Esophagus muscularis mucosa (tissue), 4 donors: ENCODE data around the gene KIF14.

ENCODE experiments used
- CTCF ChIP-seq, 3 experiments: fragments of 200-600 bp in 2 of 3; fragments of 450-650 bp in 1 of 3; sonication (generic) in 2 of 3; IDR thresholded peaks; one replicate each; pipeline ENCODE4 v1.5.1; 2017 to 2019; ENCODE audit warnings: antibody characterized with exemption in 3 of 3, mild to moderate bottlenecking in 2 of 3, moderate library complexity in 1 of 3
- EP300 ChIP-seq: sonication (generic); formaldehyde crosslinking; IDR thresholded peaks from one replicate; pipeline ENCODE4 v1.6.1; 2017; ENCODE audit warnings: antibody characterized with exemption
- POLR2A ChIP-seq: fragments of 450-650 bp; IDR thresholded peaks from one replicate; pipeline ENCODE4 v1.6.1; 2017; ENCODE audit warnings: antibody characterized with exemption, moderate library complexity, mild to moderate bottlenecking, low read depth
- POLR2AphosphoS5 ChIP-seq, 2 donors: sonication (generic); formaldehyde crosslinking; IDR thresholded peaks; one replicate each; pipeline ENCODE4 v1.6.1; 2017; ENCODE audit warnings: antibody characterized with exemption in 2 of 2

- TF ChIP-seq POLR2A (no peak), POLR2AphosphoS5 (IDR thresholded peaks at IDR 0.05) (no peak), CTCF (IDR thresholded peaks at IDR 0.05) (no peak), EP300 (no peak)
These were observed 73.2 kb downstream of the KIF14 start for GRCh38 chr1:200547386-200547785.
